ENCODE measurements around the gene NPRL2.

The NPRL2 gene

DNA sequence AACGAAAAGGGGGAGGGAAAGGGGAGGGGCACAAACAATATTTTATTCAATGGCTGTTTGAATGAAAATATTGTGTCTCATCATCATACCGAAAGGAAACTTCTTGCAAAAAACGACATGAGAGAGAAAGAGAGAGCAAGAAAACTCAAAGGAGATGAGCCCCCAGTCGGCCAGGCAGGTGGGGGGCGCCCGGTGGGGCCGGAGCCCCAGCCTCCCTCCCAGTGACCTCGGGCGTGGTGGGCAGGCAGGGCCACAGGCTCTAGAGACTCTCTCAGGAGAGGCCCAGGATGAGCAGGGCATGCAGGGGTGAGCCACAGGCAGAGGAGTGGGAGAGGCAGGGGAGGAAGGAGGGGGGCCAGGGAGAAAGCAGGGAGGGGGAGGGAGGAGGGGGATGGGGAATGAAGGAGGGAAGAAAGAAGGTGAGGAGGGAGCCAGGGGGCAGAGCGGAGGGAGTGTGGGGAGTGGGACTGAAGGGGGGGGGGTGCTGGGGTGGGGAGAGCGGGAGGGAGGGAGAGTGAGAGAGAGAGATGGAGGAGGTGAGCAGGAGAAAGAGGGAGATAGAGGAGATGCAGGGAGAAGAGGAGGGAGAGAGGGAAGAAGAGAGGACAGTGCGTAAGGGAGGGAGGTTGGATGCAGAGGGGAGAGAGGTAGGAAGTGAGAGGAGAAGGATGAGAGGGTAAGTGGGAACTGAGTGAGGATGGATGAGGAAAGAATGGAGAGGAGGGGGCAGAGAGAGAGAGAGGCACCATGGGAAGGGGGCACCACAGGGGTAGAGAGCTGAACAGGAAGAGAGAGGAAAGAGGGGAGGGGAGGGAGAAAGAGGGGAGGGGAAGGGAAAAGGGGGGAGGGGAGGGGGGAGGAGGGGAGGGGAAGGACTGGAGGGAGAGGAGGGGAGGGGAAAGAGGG, 22.8 kb upstream of the NPRL2 start:
- no peak for DNase-seq

- no peak for DNase-seq
Observed at GRCh38 chr3:50372349-50372748, 21.8 kb upstream of the NPRL2 start.

DNA sequence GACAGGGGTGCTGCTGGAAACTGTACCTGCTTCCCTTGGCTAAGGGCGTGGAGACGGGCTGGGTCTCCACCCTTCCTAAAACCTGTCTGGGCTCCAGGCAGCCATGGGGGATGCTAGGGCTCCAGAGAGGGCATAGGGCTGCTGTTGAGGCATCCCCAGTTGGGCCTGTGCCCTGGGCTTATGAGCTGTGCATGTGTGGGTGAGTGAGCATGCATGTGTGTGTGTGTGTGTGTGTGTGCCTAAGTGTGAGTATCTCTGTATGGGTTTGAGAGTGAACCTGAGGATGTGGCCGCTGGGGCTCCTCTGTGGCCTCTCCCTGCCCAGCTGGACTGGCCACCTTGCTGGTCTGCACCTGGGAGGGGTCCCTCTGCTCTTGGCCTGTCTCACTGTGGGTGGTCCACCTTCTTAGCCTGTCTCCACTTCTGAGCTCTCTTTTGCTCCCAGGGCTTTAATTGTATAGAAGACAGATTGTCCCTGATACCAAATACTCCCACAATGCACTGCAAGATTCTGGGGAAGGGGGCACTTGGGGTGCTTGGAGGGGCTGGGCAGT, 20.6 kb upstream of the NPRL2 start:
- DNase-seq: no peak

DNA sequence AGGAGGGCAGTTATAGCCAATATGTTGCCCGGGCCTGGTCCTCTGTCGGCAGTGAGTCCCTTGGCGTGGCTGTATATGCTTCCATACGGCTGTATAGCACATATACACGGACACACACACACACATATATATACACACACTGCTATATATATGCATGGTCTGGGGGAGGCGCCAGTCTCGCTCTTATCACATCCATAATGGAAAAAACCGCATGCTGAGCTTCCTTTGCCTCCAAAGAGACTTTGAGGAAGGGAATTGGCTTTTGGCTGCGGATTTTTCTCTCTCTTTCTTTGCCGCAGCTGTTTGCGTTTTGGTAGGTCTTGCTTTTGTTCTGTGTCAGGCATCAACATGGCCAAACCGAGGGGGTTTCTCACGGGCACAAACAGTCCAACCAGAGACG, 20.0 kb upstream of the NPRL2 start:
- no peak for DNase-seq

- no peak for DNase-seq
Observed at GRCh38 chr3:50369012-50369670, 18.6 kb upstream of the NPRL2 start.

GRCh38 chr3:50365842-50366220, 15.3 kb upstream of the NPRL2 start:
- no peak for DNase-seq

DNA sequence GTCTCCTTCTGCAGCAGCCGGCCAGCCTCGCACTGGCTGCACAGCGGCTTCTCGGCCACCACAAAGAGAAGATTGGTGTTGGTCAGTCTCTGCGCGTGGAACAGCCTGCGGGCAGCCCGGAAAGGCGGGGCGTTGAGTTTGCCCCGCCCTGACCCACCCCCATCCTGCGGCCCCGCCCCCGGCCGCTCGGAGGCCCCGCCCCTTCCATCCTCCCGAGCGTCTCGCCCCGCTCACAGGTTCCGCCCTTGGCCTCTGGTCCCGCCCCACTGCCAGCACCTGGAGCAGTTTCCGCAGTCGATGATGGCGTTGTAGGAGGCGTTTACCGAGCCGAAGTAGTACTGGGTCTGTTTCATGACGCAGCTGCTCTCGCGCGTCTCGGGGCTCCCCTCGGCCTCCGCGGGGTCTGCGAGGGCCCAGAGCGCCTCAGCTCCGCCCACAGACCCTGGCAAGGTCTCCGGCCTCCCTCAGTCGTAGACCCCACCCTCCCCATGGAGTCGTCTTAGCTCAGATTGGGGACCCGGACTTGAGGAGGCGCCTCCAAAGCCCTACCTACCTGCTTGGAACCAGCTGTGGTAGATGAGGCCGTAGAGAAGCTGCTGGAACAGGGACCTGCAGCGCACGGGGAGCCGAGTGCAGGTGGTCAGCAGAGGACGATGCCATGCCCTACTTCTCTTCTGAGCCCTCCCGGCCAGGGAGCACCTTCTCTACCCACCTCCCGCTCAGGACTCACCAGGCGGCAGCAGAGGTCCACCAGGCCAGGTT, 14.7 kb upstream of the NPRL2 start:
- DNase-seq: peak; percentile 94

GRCh38 chr3:50364573-50365079, 14.1 kb upstream of the NPRL2 start:
- no peak for DNase-seq

DNA sequence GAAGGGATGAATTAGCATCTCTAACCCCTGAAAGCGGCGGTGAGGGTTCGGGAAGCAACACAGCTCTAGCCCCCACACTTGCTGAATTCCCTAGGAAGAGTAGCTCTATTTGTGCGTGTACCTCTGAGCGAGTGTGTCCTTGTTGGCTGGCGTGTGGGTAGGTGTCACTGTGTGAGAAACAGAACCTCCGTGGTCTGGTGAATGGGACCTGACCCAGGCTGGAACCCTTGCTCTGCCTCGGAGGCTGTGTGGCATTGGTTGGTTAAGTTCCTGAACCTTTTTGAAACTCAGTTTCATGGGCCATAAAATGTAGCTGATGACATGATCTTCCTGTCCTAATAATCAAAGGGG, 9.2 kb upstream of the NPRL2 start:
- no peak for DNase-seq

GRCh38 chr3:50358911-50359759, 8.6 kb upstream of the NPRL2 start, which contains the start of gene TMEM115:
TMEM115 (minus strand) TSS chr3:50359521; CDS start chr3:50359063, 458 bp downstream.
- peak; percentile 95 for DNase-seq

GRCh38 chr3:50358355-50358910, 7.9 kb upstream of the NPRL2 start:
- DNase-seq: no peak

GRCh38 chr3:50357481-50357880, 6.9 kb upstream of the NPRL2 start:
- no peak for DNase-seq

DNA sequence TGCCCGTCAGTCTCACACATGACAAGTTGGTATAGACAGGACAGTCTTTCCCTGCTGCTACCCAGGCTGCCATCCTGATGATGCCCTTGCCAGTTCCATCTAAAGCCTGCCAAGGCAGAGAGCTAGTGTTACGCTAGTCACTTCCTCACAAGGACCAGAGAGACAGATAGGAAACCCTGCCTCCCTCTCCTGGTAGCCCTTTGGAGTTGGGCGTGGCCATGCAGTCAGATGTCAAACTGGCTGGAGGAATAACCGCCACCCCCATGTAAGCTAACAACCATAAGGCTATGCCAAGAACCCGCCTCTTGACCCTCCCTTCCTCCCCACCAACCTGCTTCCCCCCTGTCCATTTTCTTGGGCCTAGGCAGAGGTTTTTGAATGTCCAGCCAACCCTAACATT, 6.0 kb upstream of the NPRL2 start:
- no peak for DNase-seq

DNA sequence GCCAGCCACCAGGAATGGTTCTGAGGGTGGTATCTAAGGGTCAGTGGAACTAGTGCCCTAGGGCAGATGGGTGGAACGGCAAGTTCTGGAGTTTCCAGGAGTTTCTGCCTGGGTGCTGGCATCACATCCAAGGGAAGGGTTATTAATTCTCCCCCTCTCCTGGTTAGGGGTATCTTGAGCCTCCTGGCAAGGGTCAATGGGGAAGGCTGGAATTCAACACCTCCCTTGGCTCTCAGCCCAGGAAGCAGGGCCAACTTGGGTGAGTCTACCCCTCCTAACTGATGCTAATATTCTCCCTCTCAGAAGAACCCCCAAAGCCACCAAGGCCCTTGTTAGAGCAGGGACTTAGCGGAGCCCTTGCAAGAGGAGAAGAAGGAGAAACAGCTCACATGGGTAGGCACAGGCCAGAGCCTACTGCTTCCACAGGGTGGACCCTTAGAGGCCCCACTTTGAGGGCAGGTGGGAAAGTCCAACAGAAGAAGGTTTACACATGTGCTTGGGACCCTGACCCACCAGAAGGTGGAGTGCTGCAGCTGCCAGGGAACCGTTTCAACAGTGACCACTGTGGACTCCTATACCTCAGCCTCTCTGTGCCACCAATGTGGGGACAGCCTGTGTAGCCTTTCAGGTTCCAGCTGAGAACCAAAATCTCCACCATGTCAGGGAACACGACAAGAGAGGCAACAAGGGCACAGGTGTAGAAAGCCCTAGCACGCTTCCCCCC, 5.4 kb upstream of the NPRL2 start:
- no peak for DNase-seq

GRCh38 chr3:50354850-50355249, 4.3 kb upstream of the NPRL2 start:
- no peak for DNase-seq

DNA sequence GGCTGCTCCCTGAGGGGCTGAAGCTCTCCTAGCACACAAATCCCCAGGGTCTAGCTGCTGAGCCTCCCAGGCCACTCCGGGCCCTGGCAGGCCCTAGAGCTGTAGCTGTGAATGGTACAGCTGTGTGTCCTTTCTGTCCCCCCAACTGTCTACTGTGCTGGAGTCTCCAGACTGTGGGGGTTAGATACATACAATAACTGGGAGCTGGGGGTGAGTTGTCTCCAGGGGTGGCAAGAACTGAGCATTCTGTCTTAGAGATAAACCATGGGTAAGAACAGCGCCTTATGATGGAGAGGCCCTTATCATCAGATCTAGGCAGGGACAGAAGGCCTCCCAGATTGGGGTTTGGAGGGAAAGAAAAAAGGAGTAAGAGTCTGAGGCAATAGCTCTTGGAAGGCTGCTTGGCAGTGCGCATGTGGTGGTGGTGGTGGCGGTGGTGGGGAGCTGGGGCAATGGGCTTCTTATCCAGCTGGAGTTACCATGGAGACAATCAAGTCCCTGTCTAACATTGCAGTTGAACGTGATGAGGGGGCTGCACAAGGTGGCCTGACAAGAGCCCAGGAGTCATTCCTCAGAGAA, 3.7 kb upstream of the NPRL2 start:
- no peak for DNase-seq

GRCh38 chr3:50353245-50354004, 2.9 kb upstream of the NPRL2 start:
- DNase-seq: no peak

- no peak for DNase-seq
Observed at GRCh38 chr3:50352781-50353180, 2.2 kb upstream of the NPRL2 start.

- no peak for DNase-seq
Observed at GRCh38 chr3:50351323-50351697, 735 bp upstream of the NPRL2 start.

DNA sequence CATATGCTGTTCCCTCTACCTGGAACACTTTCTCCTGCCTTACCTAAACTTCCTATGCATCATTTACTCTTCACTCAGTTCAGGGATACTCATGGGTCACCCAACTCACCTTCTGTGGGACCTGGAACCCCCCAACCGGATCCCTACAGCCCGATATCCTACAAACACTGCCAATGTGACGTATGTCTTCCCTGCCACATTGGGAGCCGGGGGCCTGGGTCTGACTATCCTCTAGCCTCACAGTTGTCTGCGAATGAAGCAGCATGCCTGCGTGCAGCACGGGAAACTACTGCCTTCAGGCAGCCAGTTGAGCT, 405 bp downstream of the NPRL2 start:
- no peak for DNase-seq

All from effector CD4-positive, alpha-beta T cell (primary cell).